Endometrium (tissue), 2 donors: Measurements from ENCODE around the gene ITPRIPL2.
A peak's percentile ranks its signal among the peaks of the same experiment; 100 is the strongest.

Experiments
- FAIRE-seq: peaks from 2 replicates; lab custom pipeline; 2012; peaks lifted over from hg19 to GRCh38; lab: Jason Lieb, UNC
- donor health status: control.
- donor health status: control.

Gene ITPRIPL2

GRCh38 chr16:19113577-19114358, at the start of gene ITPRIPL2:
Gene ITPRIPL2 (plus strand): TSS chr16:19113964. CDS start chr16:19114462, 498 bp downstream.
- no peak for FAIRE-seq

DNA sequence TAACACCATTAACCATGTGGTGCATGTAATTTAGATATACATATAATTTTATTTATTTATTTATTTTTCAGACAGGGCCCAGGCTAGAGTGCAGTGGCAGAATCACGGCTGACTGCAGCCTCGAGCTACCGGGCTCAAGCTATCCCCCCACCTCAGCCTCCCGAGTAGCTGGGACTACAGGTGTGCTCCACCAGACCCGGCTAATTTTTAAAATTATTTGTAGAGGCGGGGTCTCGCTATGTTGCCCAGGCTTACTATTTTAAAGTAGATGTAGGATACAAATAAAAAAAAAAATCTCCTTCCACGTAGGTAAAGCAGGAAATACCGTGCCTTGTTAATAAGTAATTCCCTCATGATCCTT, 46.8 kb upstream of the ITPRIPL2 start:
- no peak for FAIRE-seq

GRCh38 chr16:19067349-19068236, 46.2 kb upstream of the ITPRIPL2 start, which contains the start of gene COQ7:
Gene COQ7 (plus strand): TSS chr16:19067614. CDS start chr16:19067665, 51 bp downstream.
- peak; percentile 96 for FAIRE-seq

DNA sequence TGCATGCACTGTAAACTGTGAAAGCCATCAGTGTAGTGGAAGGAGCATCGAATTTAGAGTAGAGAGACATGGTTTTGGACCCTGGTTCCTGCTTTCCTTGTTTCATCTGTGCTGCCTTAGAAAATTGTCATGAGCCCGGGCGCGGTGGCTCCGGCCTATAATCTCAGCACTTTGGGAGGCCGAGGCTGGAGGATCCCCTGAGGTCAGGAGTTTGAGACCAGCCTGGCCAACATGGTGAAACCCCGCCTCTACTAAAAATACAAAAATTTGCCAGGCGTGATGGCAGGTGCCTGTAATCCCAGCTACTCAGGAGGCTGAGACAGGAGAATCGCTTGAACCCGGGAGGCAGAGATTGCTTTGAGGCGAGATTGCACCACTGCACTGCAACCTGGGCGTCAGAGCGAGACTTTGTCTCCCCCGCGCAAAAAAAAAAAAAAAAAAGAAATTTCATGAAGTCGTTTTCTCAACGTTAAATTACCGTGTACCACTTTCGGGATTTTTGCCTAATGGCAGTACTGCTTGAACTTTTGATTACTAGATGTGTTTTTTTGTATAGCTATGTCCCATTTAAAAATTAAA, 45.4 kb upstream of the ITPRIPL2 start:
- FAIRE-seq, result no peak

GRCh38 chr16:19071811-19072777, 41.7 kb upstream of the ITPRIPL2 start:
- no peak for FAIRE-seq

DNA sequence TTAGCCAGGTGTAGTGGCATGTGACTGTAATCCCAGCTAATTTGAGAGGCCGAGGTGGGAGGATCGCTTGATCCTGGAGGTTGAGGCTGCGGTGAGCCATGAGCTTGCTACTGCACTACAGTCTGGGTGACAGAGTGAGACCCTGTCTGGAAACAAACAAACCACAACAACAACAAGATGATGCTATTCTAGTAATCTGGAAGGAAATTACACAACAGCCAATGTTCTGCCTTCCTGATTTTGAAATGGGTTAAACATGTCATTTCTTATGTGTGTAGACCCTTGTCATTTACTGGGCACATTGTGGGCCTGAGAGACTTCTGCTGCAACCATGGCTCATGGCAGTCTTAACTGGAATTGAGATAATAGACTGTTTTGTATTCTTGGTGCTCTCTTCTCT, 40.4 kb upstream of the ITPRIPL2 start:
- no peak for FAIRE-seq

- no peak for FAIRE-seq
These were observed 39.9 kb upstream of the ITPRIPL2 start for GRCh38 chr16:19073863-19074262.

DNA sequence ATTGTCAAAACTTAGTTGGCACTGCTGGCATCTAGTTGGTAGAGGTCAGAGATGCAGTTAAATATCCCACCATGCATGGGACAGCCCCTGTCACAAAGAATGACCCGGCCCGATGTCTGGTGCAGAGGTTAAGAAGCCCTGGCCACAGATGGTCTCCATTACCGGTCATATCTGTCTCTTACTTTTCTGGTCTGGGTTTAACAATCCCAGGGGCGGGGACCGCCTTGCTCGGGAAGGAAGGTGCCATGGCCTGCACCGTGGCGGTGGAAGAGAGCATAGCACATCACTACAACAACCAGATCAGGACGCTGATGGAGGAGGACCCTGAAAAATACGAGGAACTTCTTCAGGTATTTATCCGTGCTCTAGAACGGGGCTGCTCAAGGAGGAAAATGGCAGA, 38.3 kb upstream of the ITPRIPL2 start:
- no peak for FAIRE-seq

DNA sequence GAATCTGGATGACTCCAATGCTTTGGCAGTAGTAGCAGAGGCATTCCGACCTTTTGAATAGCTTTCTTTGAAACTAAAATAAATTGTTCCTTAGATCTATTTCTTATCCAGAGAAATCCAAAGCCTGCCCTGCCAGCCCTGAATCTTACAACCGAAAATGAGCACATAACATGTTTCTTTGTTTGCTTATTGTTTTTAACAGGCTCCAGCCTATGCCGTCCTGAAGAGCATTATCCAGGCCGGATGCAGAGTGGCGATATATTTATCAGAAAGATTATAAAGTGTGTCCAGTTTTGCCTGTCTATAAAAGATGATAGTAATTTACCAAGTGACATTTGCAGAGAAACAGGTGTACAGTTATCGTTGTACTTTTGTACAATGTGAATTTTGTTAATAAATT, 35.9 kb upstream of the ITPRIPL2 start:
- no peak for FAIRE-seq

DNA sequence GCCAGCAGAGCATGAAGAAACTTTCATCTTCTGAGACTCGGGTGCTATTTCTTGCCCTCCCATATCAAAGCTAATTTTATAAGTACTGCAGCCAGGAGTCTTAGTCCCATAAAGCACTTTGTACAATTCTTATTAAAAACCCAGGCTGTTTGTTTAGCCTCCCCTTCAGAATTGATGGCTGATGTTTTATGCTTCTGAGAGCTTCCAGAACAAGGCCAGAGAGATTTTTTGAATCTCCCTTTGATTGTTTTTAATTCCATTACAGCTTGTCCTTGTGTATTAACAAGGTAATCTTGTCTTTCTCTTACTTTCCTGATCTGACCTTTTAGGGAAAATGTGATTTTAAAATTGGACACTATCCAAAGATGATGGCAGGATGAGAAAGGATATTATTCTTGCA, 30.1 kb upstream of the ITPRIPL2 start:
- no peak for FAIRE-seq

- no peak for FAIRE-seq
These were observed 29.6 kb upstream of the ITPRIPL2 start for GRCh38 chr16:19084139-19084538.

DNA sequence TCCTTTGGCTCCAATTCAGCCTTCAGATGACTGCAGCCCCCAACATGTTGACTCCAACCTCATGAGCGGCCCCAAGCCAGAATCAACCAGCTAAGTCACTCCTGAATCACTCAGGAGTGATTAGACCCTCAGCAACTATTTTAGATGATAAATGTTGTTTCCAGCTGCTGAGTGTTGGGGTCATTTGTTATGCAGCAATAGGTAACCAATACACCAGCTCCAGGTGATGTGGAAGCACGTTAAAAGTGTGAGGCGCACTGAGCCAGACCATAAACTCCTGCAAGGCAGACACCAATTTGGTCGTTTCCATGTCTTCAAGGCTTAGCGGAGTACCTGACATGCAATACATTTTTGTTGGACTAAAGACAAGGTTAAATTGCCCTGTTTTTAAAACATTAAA, 28.9 kb upstream of the ITPRIPL2 start:
- FAIRE-seq, result no peak

DNA sequence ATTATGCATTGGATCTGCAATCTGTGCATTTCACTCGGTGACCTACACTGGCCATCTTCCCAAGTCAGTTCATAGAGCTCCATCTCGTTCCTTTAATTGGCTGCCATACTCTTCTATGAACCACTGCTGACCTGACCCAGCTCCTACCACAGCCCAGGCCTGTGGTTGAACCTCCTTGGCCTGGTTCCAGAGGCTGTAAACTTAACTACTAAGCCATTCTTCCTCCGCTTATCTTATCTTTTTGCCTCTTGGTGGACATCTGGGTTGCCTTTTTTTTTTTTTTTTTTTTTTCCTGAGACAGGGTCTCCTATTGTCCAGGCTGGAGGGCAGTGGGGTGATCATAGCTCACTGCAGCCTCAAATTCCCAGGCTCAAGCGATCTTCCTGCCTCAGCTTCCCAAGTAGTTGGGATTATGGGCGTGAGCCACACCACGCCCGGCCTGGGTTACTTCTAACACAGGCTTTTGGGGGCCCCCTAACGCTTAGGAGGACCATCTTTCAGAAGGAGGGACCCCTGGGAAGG, 28.0 kb upstream of the ITPRIPL2 start:
- FAIRE-seq, result no peak

GRCh38 chr16:19086322-19087199, 27.2 kb upstream of the ITPRIPL2 start:
- FAIRE-seq, result no peak

- FAIRE-seq, result no peak
These were observed 25.3 kb upstream of the ITPRIPL2 start for GRCh38 chr16:19088341-19088916.

DNA sequence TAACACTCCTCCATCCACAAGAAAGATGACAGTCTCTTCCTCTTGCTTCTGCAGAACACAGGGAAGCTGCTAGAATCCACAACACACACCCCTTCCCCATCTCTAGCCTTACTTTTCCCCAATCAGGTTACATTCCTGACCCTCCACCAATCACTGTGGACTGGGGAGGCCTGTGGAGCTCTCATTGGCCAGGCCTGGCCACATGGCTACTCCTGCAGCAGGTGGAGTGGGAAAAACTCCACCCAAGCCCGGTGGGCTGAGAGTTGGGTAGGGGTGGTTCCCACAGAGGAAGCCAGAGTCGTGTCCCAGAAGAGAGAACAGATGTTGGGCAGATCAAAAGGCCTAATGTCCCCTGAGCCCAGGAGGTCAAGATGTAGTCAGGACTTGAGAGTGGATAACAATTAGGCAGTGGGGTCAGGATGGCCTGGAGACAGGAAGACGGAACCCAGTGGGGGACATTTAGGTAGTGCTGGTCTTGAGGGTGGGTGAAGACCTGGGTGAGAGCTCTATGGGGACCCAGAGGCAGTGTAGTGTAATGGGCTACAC, 24.3 kb upstream of the ITPRIPL2 start:
- FAIRE-seq, result no peak

GRCh38 chr16:19090916-19091315, 22.8 kb upstream of the ITPRIPL2 start:
- FAIRE-seq, result no peak

DNA sequence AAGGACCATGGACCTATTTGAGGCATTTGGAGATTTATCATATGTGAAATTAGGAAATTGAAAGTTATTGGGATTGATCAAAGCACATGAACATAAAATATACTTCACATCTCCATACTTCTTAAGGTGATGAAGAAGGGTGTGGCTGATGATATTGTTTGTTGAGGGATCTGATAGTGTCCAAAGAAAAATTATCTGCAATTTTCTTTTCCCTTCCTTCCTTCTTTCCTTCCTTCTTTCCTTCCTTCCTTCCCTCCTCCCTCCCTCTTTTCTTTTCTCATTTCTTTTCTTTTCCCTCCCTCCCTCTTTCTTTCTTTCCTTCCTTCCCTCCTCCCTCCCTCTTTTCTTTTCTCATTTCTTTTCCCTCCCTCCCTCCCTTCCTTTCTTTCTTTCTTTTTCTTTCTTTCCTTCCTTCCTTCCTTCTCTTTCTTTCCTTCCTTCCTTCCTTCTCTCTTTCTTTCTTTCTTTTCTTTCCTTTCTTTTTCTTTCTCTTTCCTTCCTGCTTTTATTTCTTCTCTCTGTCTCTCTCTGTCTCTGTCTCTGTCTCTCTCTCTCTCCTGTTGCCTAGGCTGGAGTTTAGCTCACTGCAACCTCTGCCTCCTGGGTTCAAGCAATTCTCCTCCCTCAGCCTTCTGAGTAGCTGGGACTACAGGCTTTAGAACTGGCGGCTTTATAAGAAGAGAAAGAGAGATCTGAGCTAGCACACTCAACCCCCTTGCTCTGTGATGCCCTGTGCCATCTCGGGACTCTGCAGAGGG, 20.9 kb upstream of the ITPRIPL2 start:
- FAIRE-seq, result no peak
